ENCODE results near the gene WNT5A.

WNT5A gene

GRCh38 chr3:55500555-55501330 lies 13.6 kb upstream of the WNT5A start:
- no peaks in the 10 kb centered on the region for H3K4me1 ChIP-seq (ENCODE audit: control insufficient read depth, insufficient read depth, low read length)
- H3K36me3 ChIP-seq (ENCODE audit: control insufficient read depth, insufficient read depth, low read length), result no peaks in the 10 kb centered on the region
- H3K9ac ChIP-seq (ENCODE audit: low read length), result no peak overlapping the region
- H3K4me3 ChIP-seq (ENCODE audit: low read length), result no peak overlapping the region
- no peaks in the 10 kb centered on the region for H3K9me3 ChIP-seq (ENCODE audit: control insufficient read depth, low read length)
- H3K27me3 ChIP-seq (ENCODE audit: control insufficient read depth, insufficient read depth, low read length), result no peaks in the 10 kb centered on the region

DNA sequence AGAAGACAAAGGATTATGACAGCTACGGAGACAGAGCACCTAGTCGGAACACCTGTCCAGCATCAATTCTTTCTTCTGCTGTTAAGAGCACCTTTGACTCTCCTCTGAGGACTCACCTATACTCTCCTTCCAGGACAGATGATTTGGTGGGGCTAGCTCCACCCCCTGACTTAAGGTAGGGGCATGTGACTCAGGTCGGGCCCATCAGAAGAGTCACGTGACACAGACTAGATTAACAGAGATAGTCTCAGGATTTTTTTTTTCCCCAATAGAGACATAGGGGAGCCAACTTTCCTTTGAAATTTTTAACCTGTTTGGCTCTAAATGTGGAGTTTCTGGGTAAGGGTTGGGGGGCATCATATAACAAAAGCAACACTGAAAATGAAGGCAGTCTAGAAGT lies 11.4 kb upstream of the WNT5A start:
- Histone ChIP-seq H3K27me3 (ENCODE audit: control insufficient read depth, insufficient read depth, low read length) (no peaks in the 10 kb centered on the region), H3K9me3 (ENCODE audit: control insufficient read depth, low read length) (no peaks in the 10 kb centered on the region), H3K9ac (ENCODE audit: low read length) (no peak overlapping the region), H3K4me1 (ENCODE audit: control insufficient read depth, insufficient read depth, low read length) (no peaks in the 10 kb centered on the region), H3K4me3 (ENCODE audit: low read length) (no peak overlapping the region), H3K36me3 (ENCODE audit: control insufficient read depth, insufficient read depth, low read length) (no peaks in the 10 kb centered on the region)

DNA sequence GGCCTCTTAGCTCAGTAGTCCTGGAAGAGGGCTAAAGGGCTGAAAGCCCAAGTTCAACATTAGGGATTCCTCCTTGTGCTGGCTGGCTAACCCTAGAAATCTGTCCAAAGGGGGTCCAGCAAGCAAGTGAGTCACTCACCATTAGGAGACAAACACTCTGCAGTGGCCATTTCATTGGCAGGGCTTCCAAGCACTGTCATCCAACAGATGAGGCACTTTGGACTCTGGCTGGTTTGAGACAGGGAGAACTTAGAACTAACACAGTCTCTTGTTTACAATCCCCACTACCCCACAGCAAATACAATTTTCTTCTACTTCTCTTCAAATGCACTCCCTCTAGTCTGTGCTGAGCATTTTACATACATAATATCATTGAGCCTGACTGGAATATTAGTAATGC lies 10.1 kb upstream of the WNT5A start:
- H3K9me3 ChIP-seq (ENCODE audit: control insufficient read depth, low read length), result no peaks in the 10 kb centered on the region
- H3K36me3 ChIP-seq (ENCODE audit: control insufficient read depth, insufficient read depth, low read length), result no peaks in the 10 kb centered on the region
- H3K9ac ChIP-seq (ENCODE audit: low read length), result no peak overlapping the region
- H3K4me3 ChIP-seq (ENCODE audit: low read length), result no peak overlapping the region
- no peaks in the 10 kb centered on the region for H3K4me1 ChIP-seq (ENCODE audit: control insufficient read depth, insufficient read depth, low read length)
- H3K27me3 ChIP-seq (ENCODE audit: control insufficient read depth, insufficient read depth, low read length), result no peaks in the 10 kb centered on the region

DNA sequence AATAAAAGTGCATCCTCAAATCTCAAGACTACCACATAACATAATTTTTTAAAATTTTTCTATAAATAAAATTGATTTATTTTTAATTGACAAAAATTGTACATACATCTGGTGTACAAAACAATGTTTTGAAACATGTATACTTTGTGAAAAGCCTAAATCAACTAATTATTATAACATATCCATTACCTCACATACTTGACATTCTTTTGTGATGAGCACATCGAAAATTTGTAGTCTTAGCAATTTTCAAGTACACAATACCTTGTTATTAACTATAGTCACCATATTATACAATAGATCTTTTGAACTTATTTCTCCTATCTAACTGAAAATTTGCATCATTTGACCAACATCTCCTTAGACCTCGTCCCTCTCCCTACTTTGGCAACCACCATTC lies 7.9 kb upstream of the WNT5A start:
- no peak overlapping the region for H3K9ac ChIP-seq (ENCODE audit: low read length)
- H3K4me1 ChIP-seq (ENCODE audit: control insufficient read depth, insufficient read depth, low read length), result no peaks in the 10 kb centered on the region
- no peaks in the 10 kb centered on the region for H3K36me3 ChIP-seq (ENCODE audit: control insufficient read depth, insufficient read depth, low read length)
- no peaks in the 10 kb centered on the region for H3K9me3 ChIP-seq (ENCODE audit: control insufficient read depth, low read length)
- H3K4me3 ChIP-seq (ENCODE audit: low read length), result no peak overlapping the region
- H3K27me3 ChIP-seq (ENCODE audit: control insufficient read depth, insufficient read depth, low read length), result peaks cover 12% of the 10 kb centered on the region

GRCh38 chr3:55492976-55493375 lies 5.9 kb upstream of the WNT5A start:
- peaks cover 8% of the 10 kb centered on the region for H3K4me1 ChIP-seq (ENCODE audit: control insufficient read depth, insufficient read depth, low read length)
- no peaks in the 10 kb centered on the region for H3K9me3 ChIP-seq (ENCODE audit: control insufficient read depth, low read length)
- no peak overlapping the region for H3K4me3 ChIP-seq (ENCODE audit: low read length)
- H3K27me3 ChIP-seq (ENCODE audit: control insufficient read depth, insufficient read depth, low read length), result peaks cover 29% of the 10 kb centered on the region
- no peaks in the 10 kb centered on the region for H3K36me3 ChIP-seq (ENCODE audit: control insufficient read depth, insufficient read depth, low read length)
- no peak overlapping the region for H3K9ac ChIP-seq (ENCODE audit: low read length)

DNA sequence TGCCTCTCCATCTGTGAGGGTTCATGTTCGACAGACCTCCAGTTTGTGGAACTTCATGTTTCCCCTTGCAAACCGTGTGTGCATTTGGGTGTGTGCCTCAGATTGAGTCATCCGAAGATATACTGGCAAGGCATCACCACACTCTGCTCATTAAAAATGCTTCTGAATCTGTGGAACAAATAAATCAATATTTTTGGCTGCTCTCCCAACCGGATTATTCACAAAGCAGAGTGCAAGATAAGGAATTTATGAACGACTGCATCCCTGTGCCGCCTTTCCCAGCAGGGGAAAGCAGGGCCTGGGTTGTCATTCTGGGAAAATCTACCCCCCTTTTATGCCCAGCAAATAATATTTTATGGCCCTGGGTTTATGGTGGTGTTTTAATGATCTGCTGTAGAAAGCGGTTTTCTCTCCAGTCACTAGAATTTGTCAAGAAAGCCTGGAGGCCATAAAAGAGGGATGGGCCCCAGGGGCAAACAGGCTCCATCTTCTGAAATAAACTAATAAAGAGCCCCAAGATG lies 4.2 kb upstream of the WNT5A start:
- Histone ChIP-seq H3K27me3 (ENCODE audit: control insufficient read depth, insufficient read depth, low read length) (peaks cover 45% of the 10 kb centered on the region), H3K4me1 (ENCODE audit: control insufficient read depth, insufficient read depth, low read length) (peaks cover 17% of the 10 kb centered on the region), H3K9me3 (ENCODE audit: control insufficient read depth, low read length) (no peaks in the 10 kb centered on the region), H3K4me3 (ENCODE audit: low read length) (no peak overlapping the region), H3K9ac (ENCODE audit: low read length) (no peak overlapping the region), H3K36me3 (ENCODE audit: control insufficient read depth, insufficient read depth, low read length) (no peaks in the 10 kb centered on the region)

- Histone ChIP-seq H3K36me3 (ENCODE audit: control insufficient read depth, insufficient read depth, low read length) (no peaks in the 10 kb centered on the region), H3K9me3 (ENCODE audit: control insufficient read depth, low read length) (no peaks in the 10 kb centered on the region), H3K27me3 (ENCODE audit: control insufficient read depth, insufficient read depth, low read length) (peaks cover 55% of the 10 kb centered on the region), H3K4me1 (ENCODE audit: control insufficient read depth, insufficient read depth, low read length) (peaks cover 19% of the 10 kb centered on the region), H3K9ac (ENCODE audit: low read length) (no peak overlapping the region), H3K4me3 (ENCODE audit: low read length) (no peak overlapping the region)
Observed at GRCh38 chr3:55490276-55490913, 3.3 kb upstream of the WNT5A start.

- Histone ChIP-seq H3K9ac (ENCODE audit: low read length) (no peak overlapping the region), H3K36me3 (ENCODE audit: control insufficient read depth, insufficient read depth, low read length) (no peaks in the 10 kb centered on the region), H3K27me3 (ENCODE audit: control insufficient read depth, insufficient read depth, low read length) (peaks cover 60% of the 10 kb centered on the region), H3K9me3 (ENCODE audit: control insufficient read depth, low read length) (no peaks in the 10 kb centered on the region), H3K4me3 (ENCODE audit: low read length) (no peak overlapping the region), H3K4me1 (ENCODE audit: control insufficient read depth, insufficient read depth, low read length) (peaks cover 21% of the 10 kb centered on the region)
Observed at GRCh38 chr3:55489798-55490132, 2.7 kb upstream of the WNT5A start.

DNA sequence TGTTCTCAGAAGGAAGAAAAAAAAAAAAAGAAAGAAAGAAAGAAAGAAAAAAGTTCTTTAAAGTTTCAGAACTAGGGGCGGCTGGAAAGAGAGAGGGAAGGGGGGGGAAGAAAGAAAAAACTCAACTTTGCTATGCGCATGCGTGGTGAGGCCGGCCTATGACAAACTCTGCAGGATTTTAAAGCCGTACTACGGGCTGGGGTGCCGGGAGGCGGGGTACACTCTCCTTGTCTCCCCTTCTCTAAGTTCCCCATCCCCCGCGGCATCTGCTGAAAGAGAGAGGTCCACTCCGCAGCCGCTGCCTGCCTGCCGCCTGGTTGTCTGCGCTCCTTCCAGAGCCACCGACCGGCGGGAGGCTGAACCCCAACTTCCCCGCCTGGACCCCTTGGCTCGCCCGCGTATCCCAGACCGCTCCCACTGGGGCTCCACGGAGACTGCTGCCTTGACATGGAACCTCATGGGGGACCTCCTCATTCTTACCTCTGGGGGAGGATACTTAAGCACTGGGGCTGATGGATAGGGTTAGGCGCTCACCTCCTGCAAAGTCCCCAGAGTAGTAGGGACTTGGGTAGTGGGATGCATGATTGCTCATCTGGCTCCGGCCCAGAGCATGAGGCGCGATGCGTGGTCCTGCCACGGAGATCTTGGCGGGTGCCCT lies 1.4 kb upstream of the WNT5A start:
- Histone ChIP-seq H3K4me3 (ENCODE audit: low read length) (peak overlapping the region; percentile 16), H3K36me3 (ENCODE audit: control insufficient read depth, insufficient read depth, low read length) (no peaks in the 10 kb centered on the region), H3K9ac (ENCODE audit: low read length) (peak overlapping the region; percentile 42), H3K9me3 (ENCODE audit: control insufficient read depth, low read length) (no peaks in the 10 kb centered on the region), H3K27me3 (ENCODE audit: control insufficient read depth, insufficient read depth, low read length) (peaks cover 72% of the 10 kb centered on the region), H3K4me1 (ENCODE audit: control insufficient read depth, insufficient read depth, low read length) (peaks cover 21% of the 10 kb centered on the region)

GRCh38 chr3:55487381-55488241 lies 505 bp upstream of the WNT5A start:
- H3K27me3 ChIP-seq (ENCODE audit: control insufficient read depth, insufficient read depth, low read length), result peaks cover 82% of the 10 kb centered on the region
- H3K9me3 ChIP-seq (ENCODE audit: control insufficient read depth, low read length), result no peaks in the 10 kb centered on the region
- H3K4me1 ChIP-seq (ENCODE audit: control insufficient read depth, insufficient read depth, low read length), result peaks cover 21% of the 10 kb centered on the region
- H3K36me3 ChIP-seq (ENCODE audit: control insufficient read depth, insufficient read depth, low read length), result no peaks in the 10 kb centered on the region
- H3K9ac ChIP-seq (ENCODE audit: low read length), result peak overlapping the region; percentile 34
- peak overlapping the region; percentile 46 for H3K4me3 ChIP-seq (ENCODE audit: low read length)

DNA sequence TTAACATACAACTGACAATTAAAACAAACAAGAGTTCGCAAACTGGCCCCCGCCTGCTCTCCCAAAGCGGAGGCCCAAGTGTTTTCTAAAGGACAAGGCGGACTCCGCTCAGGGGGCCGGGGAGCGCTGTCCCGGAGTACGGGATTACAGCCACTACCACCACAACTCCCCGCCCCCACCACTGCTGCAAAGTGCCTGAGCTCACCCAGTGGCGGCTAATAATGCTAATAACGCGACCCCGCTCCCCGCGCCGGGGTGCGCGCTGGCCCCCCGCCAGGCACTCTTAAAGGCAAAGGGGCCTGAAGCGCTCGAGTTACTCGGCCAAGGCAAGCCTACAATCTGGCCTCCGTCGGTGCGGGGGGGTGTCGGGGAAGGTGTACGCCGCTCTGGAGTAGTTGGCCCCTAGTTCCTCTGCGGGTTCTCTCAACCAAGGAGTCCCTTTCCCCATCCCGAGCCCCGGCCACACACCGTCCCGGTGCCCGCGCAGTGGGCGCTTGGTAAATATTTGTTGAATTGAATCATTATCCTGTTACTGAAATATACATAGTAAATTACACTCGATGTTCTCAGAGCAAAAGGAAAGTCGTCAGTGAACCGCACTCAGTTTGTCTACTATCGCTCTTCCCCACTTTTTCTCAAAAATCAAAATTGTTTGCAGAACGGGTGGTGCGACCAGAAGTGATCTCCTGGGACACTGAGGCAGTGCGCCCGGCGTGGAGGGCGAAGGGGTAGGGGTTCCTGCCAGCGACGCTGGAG lies 827 bp downstream of the WNT5A start:
- Histone ChIP-seq H3K9ac (ENCODE audit: low read length) (no peak overlapping the region), H3K9me3 (ENCODE audit: control insufficient read depth, low read length) (no peaks in the 10 kb centered on the region), H3K4me3 (ENCODE audit: low read length) (no peak overlapping the region), H3K27me3 (ENCODE audit: control insufficient read depth, insufficient read depth, low read length) (peaks cover 95% of the 10 kb centered on the region), H3K4me1 (ENCODE audit: control insufficient read depth, insufficient read depth, low read length) (peaks cover 27% of the 10 kb centered on the region), H3K36me3 (ENCODE audit: control insufficient read depth, insufficient read depth, low read length) (no peaks in the 10 kb centered on the region)

All from mucosa of stomach (tissue), 1 donor.